K562 (cell line): ENCODE data around the gene AGMO. TPM values are rescaled to one million over a fixed set of nuclear protein-coding genes. Genes with fewer than 3 reads are reported as not detected.

Source experiments
- ATAC-seq: fragments of 200-7000 bp; cut with Tn5 transposase; 3 replicates; pipeline ENCODE4 v1.9.1; 2020; ENCODE audit warnings: moderate library complexity
- BruUV-seq: library from RNA; stranded (reverse); fragments of 400-500 nt; replicated peaks from 2 replicates; lab custom pipeline; 2021; lab: Mats Ljungman, UMichigan
- CTCF ChIA-PET: fragments of 300-600 bp; formaldehyde crosslinking; extraction: SDS; loops from one replicate; lab custom pipeline; 2021; ENCODE audit warnings: low intra/inter-chr PET ratio; lab: Yijun Ruan, JAX
- POLR2A ChIA-PET: fragments of 300-600, 350-650 bp; sonication (Branson Sonifier 250); formaldehyde crosslinking; extraction: SDS; loops from one replicate; lab custom pipeline; 2021; ENCODE audit warnings: antibody characterized with exemption, inconsistent platforms; lab: Yijun Ruan, JAX
- DNase-seq, 4 experiments: peaks; one replicate each; pipeline versions ENCODE4 v3.0.0 to v3.0.0-alpha.2; 2011 to 2018; ENCODE audit warnings: low spot score in 3 of 4, mixed read lengths in 3 of 4; ENCODE audit errors: extremely low read depth in 1 of 4
- FAIRE-seq: peaks from 2 replicates; lab custom pipeline; 2011; peaks lifted over from hg19 to GRCh38; lab: Jason Lieb, UNC
- H2AFZ ChIP-seq: 2 replicates; pipeline ENCODE4 v1.6.0; 2011; ENCODE audit warnings: low read depth, low read length, control low read depth, inconsistent platforms
- H3K27ac ChIP-seq: fragments of 200-600 bp; 3 replicates; pipeline ENCODE4 v1.8.0; 2011; ENCODE audit warnings: low read depth, mild to moderate bottlenecking, control low read depth, inconsistent platforms, low read length, moderate library complexity, mixed read lengths; ENCODE audit errors: extremely low read depth
- H3K27me3 ChIP-seq, 2 experiments: fragments of 300-600 bp in 1 of 2; 2 replicates in 1 of 2; 3 replicates in 1 of 2; pipeline versions ENCODE4 v1.6.0 to v1.8.0; 2011; ENCODE audit warnings: inconsistent platforms in 2 of 2, low read length in 2 of 2, mild to moderate bottlenecking in 1 of 2, mixed read lengths in 1 of 2, moderate library complexity in 1 of 2; ENCODE audit not compliant: control insufficient read depth in 2 of 2, insufficient read depth in 2 of 2
- H3K36me3 ChIP-seq: fragments of 300-600 bp; 3 replicates; pipeline ENCODE4 v1.8.0; 2011; ENCODE audit warnings: mild to moderate bottlenecking, low read length, inconsistent platforms; ENCODE audit not compliant: control insufficient read depth, insufficient read depth
- H3K4me1 ChIP-seq, 2 experiments: fragments of 200-600 bp in 1 of 2; replicated peaks in 1 of 2; 2 replicates in 1 of 2; 3 replicates in 1 of 2; pipeline versions ENCODE4 v1.5.1 to v1.8.0; 2011; ENCODE audit warnings: inconsistent platforms in 2 of 2, low read length in 2 of 2, mild to moderate bottlenecking in 1 of 2, mixed read lengths in 1 of 2, moderate library complexity in 1 of 2; ENCODE audit not compliant: control insufficient read depth in 2 of 2, insufficient read depth in 2 of 2
- H3K4me2 ChIP-seq: 2 replicates; pipeline ENCODE4 v1.6.1; 2011; ENCODE audit warnings: low read length, control low read depth, inconsistent platforms, mixed read lengths; ENCODE audit not compliant: insufficient read depth
- H3K4me3 ChIP-seq: fragments of 200-600 bp; sonication (generic), shearing (Covaris generic); 2 replicates; pipeline ENCODE4 v1.5.1; 2016; ENCODE audit warnings: control low read depth, inconsistent platforms
- H3K79me2 ChIP-seq: fragments of 200-600 bp; 3 replicates; pipeline ENCODE4 v1.8.0; 2011; ENCODE audit warnings: low read length, inconsistent platforms; ENCODE audit not compliant: control insufficient read depth, insufficient read depth
- H3K9ac ChIP-seq, 2 experiments: 2 replicates each; pipeline versions ENCODE4 v1.6.0 to v1.6.1; 2011; ENCODE audit warnings: low read depth in 2 of 2, low read length in 2 of 2, control low read depth in 1 of 2, inconsistent platforms in 1 of 2, mild to moderate bottlenecking in 1 of 2, mixed read lengths in 1 of 2; ENCODE audit not compliant: insufficient read depth in 1 of 2
- H3K9me1 ChIP-seq: one replicate; pipeline ENCODE4 v1.6.0; 2011; ENCODE audit warnings: inconsistent platforms, mild to moderate bottlenecking, low read length, moderate library complexity; ENCODE audit not compliant: control insufficient read depth, insufficient read depth
- H3K9me3 ChIP-seq: replicated peaks from 2 replicates; pipeline ENCODE4 v1.5.1; 2011; ENCODE audit warnings: low read depth, low read length, inconsistent platforms; ENCODE audit not compliant: control insufficient read depth, insufficient read depth
- H4K20me1 ChIP-seq: replicated peaks from 2 replicates; pipeline ENCODE4 v1.6.1; 2011; ENCODE audit warnings: low read length, inconsistent platforms, mixed read lengths; ENCODE audit not compliant: control insufficient read depth, insufficient read depth
- ETV6 ChIP-seq, 3 experiments: fragments of 150-350 bp in 1 of 3; sonication (generic) in 1 of 3; formaldehyde crosslinking in 1 of 3; IDR thresholded peaks; 2 replicates each; pipeline versions ENCODE4 v1.6.1 to v1.8.0; 2014 to 2022; ENCODE audit warnings: borderline replicate concordance in 2 of 3, low read depth in 2 of 3, antibody characterized with exemption in 1 of 3, low read length in 1 of 3, mild to moderate bottlenecking in 1 of 3, missing genetic modification reagents in 1 of 3
- HNRNPH1 ChIP-seq: fragments of 200-400 bp; formaldehyde crosslinking; optimal IDR thresholded peaks from 2 replicates; pipeline ENCODE3; 2017; ENCODE audit warnings: low read depth, mild to moderate bottlenecking, low read length, moderate library complexity
- MCM5 ChIP-seq: fragments of 450-650 bp; IDR thresholded peaks from 2 replicates; pipeline ENCODE4 v1.6.1; 2016; ENCODE audit warnings: low read depth
- PHTF2 ChIP-seq: fragments of 250-450 bp; sonication (Bioruptor Pico); IDR thresholded peaks from 2 replicates; pipeline ENCODE4 v1.5.0; 2021; ENCODE audit warnings: mild to moderate bottlenecking
- RCOR1 ChIP-seq, 2 experiments: IDR thresholded peaks; 2 replicates each; pipeline ENCODE4 v1.6.1; 2012; ENCODE audit warnings: low read depth in 2 of 2, low read length in 2 of 2, borderline replicate concordance in 1 of 2, improper control_type of control experiment in 1 of 2
- ZNF143 ChIP-seq: sonication (generic); formaldehyde crosslinking; IDR thresholded peaks from 2 replicates; pipeline ENCODE4 v1.9.0; 2022; ENCODE audit warnings: mild to moderate bottlenecking, missing genetic modification reagents
- ZNF75A ChIP-seq: fragments of 450-650 bp; formaldehyde crosslinking; IDR thresholded peaks from 2 replicates; pipeline ENCODE4 v1.4.0; 2020; ENCODE audit warnings: mild to moderate bottlenecking
- WGBS: fragments of 100-300 bp; shearing (Covaris generic); methylation state at CpG from one replicate; pipeline ENCODE4 v1.1.6; 2016; ENCODE audit warnings: low coverage, mixed read lengths; ENCODE audit not compliant: insufficient coverage; ENCODE audit errors: missing lambda C conversion rate; 5-methylcytosine and 5-hydroxymethylcytosine counted together
- in situ Hi-C: fragments of 300-500 bp; cut with MboI; formaldehyde crosslinking; loops from 4 replicates; pipeline ENCODE4 v1.15.0; 2018; ENCODE audit warnings: inconsistent platforms, mixed read lengths
- intact Hi-C: fragments of 100-400 bp; cut with micrococcal nuclease; formaldehyde crosslinking; loops from 2 replicates; pipeline ENCODE4 v1.14.2; 2022
- polyA plus RNA-seq, 8 experiments: library from polyadenylated mRNA; depleted of rRNA in 4 of 8; stranded (reverse) in 5 of 8; unstranded in 3 of 8; fragments of >200 nt; fragmentation: Nextera tagmentation in 2 of 8; fragmentation: Illumina TruSeq in 1 of 8; extraction: Ambion mirVana in 2 of 8; extraction: Trizol in 1 of 8; gene quantifications; 2 replicates each; pipeline versions ENCODE4 v1.2.1 to v1.2.3, GENCODE V29; 2011 to 2014; ENCODE audit warnings: inconsistent platforms in 1 of 8, missing spikeins in 1 of 8
- total RNA-seq, 7 experiments: library from RNA; depleted of rRNA in 6 of 7; stranded (reverse); fragments of >200 nt in 6 of 7; fragmentation: Illumina TruSeq in 2 of 7; extraction: Trizol in 2 of 7; gene quantifications; 2 replicates each; pipeline versions ENCODE4 v1.2.1 to v1.2.3, GENCODE V29; 2011 to 2021; ENCODE audit warnings: low replicate concordance in 1 of 7
- TF ChIP-seq, protein P1 (sequence below): fragments of 450-650 bp; IDR thresholded peaks from 2 replicates; pipeline ENCODE4 v1.6.1; 2016; ENCODE audit warnings: antibody characterized with exemption
- TF ChIP-seq, protein P2 (sequence below): sonication (generic); formaldehyde crosslinking; IDR thresholded peaks from 2 replicates; pipeline ENCODE4 v1.8.0; 2022; ENCODE audit warnings: mild to moderate bottlenecking, missing genetic modification reagents
- TF ChIP-seq, protein P3 (sequence below): fragments of 250-450 bp; sonication (Bioruptor Pico); IDR thresholded peaks from 2 replicates; pipeline ENCODE4 v1.4.0; 2020

AGMO gene
- total and polyA plus RNA-seq, 9 of the 15 experiments (the other 6 are each of a cell fraction or from before 2014, with no cell fraction given) = 0.30 to 1.4 (median 0.69) TPM; not detected in 1

DNA sequence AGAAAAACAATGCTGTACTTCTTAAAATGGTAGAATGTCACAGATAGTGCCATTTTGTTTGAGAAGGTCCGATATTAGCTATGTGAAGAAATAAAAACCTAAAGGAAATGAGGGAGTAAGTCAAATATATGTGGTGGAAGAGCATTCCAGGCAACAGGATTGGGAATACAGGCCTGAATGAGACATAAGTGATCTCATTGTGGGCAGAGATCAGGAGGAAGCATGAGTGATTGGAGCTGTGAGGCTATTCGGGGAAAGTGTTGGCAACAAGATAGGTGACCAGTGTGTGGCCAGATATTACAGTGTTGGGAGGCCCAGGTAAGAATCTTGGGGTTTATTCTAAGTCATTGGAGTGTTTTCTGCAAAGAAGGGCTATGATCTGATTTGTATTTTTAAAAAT is 41.3 kb upstream of the AGMO start:
- intact Hi-C loops = loop anchor here (10.0 kb wide), 1 partner anchor 462 kb away; no protein-coding TSS in a partner anchor
- DNase-seq = no peak
- Histone ChIP-seq H3K9me1 (no peaks in the 10 kb centered on the region), H2AFZ (no peak overlapping the region), H3K27ac (no peak overlapping the region)
- in situ Hi-C loops = no loop called here
- no peak for TF ChIP-seq RCOR1 (IDR thresholded peaks at IDR 0.05; ENCODE audit: borderline replicate concordance in 1 of 2, low read depth in 2 of 2, low read length in 2 of 2)
- TF ChIP-seq, protein P1, sequence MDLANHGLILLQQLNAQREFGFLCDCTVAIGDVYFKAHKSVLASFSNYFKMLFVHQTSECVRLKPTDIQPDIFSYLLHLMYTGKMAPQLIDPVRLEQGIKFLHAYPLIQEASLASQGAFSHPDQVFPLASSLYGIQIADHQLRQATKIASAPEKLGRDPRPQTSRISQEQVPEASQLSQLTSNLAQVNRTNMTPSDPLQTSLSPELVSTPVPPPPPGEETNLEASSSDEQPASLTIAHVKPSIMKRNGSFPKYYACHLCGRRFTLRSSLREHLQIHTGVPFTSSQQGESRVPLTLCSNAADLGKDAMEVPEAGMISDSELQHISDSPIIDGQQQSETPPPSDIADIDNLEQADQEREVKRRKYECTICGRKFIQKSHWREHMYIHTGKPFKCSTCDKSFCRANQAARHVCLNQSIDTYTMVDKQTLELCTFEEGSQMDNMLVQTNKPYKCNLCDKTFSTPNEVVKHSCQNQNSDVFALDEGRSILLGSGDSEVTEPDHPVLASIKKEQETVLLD = no peak
- no peak for TF ChIP-seq ZNF143 (CRISPR knock-in tag)
- TF ChIP-seq, protein P2, sequence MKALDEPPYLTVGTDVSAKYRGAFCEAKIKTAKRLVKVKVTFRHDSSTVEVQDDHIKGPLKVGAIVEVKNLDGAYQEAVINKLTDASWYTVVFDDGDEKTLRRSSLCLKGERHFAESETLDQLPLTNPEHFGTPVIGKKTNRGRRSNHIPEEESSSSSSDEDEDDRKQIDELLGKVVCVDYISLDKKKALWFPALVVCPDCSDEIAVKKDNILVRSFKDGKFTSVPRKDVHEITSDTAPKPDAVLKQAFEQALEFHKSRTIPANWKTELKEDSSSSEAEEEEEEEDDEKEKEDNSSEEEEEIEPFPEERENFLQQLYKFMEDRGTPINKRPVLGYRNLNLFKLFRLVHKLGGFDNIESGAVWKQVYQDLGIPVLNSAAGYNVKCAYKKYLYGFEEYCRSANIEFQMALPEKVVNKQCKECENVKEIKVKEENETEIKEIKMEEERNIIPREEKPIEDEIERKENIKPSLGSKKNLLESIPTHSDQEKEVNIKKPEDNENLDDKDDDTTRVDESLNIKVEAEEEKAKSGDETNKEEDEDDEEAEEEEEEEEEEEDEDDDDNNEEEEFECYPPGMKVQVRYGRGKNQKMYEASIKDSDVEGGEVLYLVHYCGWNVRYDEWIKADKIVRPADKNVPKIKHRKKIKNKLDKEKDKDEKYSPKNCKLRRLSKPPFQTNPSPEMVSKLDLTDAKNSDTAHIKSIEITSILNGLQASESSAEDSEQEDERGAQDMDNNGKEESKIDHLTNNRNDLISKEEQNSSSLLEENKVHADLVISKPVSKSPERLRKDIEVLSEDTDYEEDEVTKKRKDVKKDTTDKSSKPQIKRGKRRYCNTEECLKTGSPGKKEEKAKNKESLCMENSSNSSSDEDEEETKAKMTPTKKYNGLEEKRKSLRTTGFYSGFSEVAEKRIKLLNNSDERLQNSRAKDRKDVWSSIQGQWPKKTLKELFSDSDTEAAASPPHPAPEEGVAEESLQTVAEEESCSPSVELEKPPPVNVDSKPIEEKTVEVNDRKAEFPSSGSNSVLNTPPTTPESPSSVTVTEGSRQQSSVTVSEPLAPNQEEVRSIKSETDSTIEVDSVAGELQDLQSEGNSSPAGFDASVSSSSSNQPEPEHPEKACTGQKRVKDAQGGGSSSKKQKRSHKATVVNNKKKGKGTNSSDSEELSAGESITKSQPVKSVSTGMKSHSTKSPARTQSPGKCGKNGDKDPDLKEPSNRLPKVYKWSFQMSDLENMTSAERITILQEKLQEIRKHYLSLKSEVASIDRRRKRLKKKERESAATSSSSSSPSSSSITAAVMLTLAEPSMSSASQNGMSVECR (CRISPR knock-in tag) = no peak
- TF ChIP-seq, protein P3, sequence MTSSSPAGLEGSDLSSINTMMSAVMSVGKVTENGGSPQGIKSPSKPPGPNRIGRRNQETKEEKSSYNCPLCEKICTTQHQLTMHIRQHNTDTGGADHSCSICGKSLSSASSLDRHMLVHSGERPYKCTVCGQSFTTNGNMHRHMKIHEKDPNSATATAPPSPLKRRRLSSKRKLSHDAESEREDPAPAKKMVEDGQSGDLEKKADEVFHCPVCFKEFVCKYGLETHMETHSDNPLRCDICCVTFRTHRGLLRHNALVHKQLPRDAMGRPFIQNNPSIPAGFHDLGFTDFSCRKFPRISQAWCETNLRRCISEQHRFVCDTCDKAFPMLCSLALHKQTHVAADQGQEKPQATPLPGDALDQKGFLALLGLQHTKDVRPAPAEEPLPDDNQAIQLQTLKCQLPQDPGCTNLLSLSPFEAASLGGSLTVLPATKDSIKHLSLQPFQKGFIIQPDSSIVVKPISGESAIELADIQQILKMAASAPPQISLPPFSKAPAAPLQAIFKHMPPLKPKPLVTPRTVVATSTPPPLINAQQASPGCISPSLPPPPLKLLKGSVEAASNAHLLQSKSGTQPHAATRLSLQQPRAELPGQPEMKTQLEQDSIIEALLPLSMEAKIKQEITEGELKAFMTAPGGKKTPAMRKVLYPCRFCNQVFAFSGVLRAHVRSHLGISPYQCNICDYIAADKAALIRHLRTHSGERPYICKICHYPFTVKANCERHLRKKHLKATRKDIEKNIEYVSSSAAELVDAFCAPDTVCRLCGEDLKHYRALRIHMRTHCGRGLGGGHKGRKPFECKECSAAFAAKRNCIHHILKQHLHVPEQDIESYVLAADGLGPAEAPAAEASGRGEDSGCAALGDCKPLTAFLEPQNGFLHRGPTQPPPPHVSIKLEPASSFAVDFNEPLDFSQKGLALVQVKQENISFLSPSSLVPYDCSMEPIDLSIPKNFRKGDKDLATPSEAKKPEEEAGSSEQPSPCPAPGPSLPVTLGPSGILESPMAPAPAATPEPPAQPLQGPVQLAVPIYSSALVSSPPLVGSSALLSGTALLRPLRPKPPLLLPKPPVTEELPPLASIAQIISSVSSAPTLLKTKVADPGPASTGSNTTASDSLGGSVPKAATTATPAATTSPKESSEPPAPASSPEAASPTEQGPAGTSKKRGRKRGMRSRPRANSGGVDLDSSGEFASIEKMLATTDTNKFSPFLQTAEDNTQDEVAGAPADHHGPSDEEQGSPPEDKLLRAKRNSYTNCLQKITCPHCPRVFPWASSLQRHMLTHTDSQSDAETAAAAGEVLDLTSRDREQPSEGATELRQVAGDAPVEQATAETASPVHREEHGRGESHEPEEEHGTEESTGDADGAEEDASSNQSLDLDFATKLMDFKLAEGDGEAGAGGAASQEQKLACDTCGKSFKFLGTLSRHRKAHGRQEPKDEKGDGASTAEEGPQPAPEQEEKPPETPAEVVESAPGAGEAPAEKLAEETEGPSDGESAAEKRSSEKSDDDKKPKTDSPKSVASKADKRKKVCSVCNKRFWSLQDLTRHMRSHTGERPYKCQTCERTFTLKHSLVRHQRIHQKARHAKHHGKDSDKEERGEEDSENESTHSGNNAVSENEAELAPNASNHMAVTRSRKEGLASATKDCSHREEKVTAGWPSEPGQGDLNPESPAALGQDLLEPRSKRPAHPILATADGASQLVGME = no peak
- no peak for TF ChIP-seq PHTF2 (CRISPR knock-in tag)
- no peak for TF ChIP-seq HNRNPH1
- no peak for TF ChIP-seq MCM5
- no peak for TF ChIP-seq ETV6 (IDR thresholded peaks at IDR 0.05; ENCODE audit: borderline replicate concordance in 1 of 2, low read depth in 2 of 2, low read length in 1 of 2)
- no peak for TF ChIP-seq ETV6 (CRISPR knock-in tag; IDR thresholded peaks at IDR 0.05; ENCODE audit: borderline replicate concordance)
- no peak for TF ChIP-seq ZNF75A (CRISPR knock-in tag)
- TF ChIP-seq, all 486 proteins: peak for 0
- ChIA-PET POLR2A (no interaction called here), CTCF (no interaction called here)
- no peak overlapping the region for H3K9ac ChIP-seq
- no peaks in the 10 kb centered on the region for H4K20me1 ChIP-seq
- no peaks in the 10 kb centered on the region; the same call in none of the 2 replicates for H3K9me3 ChIP-seq
- H3K79me2 ChIP-seq = no peaks in the 10 kb centered on the region
- WGBS = 0% methylated on average over 2 of the region's 2 CpGs
- no peak overlapping the region for H3K4me3 ChIP-seq
- BruUV-seq = no TSS peak
- FAIRE-seq = no peak
- ATAC-seq = no peak
- no peaks in the 10 kb centered on the region for H3K36me3 ChIP-seq
- H3K4me2 ChIP-seq = no peak overlapping the region
- H3K4me1 ChIP-seq = no peaks in the 10 kb centered on the region
- H3K27me3 ChIP-seq = no peaks in the 10 kb centered on the region
